GM19328 (cell line): ENCODE data around the gene TUT7.
"Not testable (repeated sequence)": the region's sequence is repeated elsewhere in the genome, so short reads cannot be mapped to it uniquely, and the experiment has no call there.

Source experiments
- ATAC-seq: cut with Tn5 transposase; IDR thresholded peaks from one replicate; pipeline ENCODE4 v1.9.1; 2021; ENCODE audit warnings: mild to moderate bottlenecking, moderate library complexity; ENCODE audit not compliant: unreplicated experiment

TUT7 gene

DNA sequence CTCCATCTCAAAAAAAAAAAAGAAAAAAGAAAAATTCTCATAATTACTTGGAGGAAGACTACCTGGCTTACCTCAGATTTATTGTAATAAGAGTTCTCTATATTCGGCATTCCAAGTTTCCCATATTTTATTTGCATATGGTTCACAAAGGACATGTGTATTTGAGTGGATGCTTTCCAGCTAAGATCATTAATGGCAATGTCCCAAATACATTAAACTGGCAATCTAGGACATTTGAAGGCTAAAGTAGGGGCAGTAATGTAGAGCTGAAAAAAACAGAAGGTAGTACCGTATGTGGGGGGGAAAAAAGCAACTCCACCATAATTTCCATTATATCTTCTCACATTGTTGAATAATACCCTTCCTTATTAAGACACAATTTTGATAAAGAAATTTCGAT, 4.9 kb downstream of the TUT7 start:
- no peak for ATAC-seq

DNA sequence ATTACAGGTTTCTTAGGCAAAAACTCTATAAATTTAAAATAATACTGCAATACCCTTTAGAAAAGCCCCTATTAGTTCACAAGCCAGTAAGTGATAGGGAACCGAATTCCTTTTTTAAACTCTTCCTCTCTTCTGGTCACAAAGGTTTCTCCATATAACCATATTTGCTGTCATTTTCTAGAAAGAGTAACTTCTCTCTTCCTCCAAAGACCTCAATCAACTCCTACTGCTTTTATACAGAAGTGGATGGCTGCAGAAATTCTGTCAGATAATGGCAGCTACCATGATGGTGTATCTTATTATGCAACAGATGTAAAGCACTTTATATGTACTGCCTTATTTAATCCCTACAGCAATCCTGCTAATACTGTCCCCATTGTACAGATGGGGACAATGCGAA, 6.2 kb downstream of the TUT7 start:
- no peak for ATAC-seq

DNA sequence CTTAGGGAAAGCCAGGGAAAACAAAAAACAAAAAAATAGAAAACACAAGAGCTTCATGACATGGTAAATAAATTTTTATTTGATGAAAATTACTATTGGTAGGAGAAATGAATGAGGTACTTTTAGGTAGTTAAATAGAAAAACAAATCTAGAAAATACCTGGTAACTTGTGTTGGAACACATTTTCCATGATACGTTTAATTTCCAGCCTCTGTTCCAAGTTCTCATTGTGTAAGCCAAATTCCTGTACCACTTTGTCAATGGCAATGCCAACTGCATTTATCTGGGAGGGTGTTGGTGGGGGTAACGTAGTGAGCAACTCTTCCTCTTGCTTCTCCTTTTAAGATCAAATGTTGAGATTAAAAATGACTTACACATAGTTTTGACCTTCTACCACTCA, 9.4 kb downstream of the TUT7 start:
- no peak for ATAC-seq

DNA sequence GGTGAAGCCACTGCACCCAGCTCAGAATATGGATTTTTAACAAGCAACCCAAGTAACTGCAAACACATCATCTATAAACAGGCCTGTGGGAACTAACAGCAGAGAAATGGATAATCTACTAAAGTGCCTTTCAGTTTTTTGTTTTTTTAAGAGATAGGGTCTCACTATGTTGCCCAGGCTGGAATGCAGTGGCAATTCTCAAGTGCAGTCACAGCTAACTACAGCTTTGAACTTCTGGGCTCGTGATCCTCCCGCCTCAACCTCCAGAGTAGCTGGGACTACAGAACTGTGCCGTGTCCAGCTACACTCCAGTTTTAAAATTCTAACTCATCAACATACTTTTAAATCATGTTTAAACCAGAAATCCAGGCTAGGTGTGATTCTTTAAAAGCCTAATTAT, 11.9 kb downstream of the TUT7 start:
- ATAC-seq: no peak

DNA sequence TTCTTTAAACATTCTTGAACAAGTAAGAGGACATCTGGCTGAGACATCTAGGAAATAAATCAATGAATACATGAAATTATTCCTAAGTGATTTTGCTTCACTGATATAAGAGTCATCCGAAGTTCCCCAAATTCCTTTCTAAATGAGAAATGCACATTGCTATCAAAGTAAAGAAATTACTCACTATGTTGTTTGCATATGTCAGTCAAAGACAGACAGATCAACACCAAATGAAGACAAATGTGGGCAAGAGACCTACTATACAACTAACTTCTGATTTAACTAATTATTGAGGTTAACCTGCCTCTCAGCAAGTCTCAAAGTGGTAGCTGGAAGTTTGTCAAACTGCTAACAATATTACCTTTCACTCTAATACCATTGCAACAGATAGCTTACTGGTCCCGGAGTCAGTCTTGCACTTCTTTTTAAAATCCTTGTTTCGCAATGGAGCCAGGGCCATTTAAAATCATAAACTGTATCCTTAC, 13.2 kb downstream of the TUT7 start:
- no peak for ATAC-seq

DNA sequence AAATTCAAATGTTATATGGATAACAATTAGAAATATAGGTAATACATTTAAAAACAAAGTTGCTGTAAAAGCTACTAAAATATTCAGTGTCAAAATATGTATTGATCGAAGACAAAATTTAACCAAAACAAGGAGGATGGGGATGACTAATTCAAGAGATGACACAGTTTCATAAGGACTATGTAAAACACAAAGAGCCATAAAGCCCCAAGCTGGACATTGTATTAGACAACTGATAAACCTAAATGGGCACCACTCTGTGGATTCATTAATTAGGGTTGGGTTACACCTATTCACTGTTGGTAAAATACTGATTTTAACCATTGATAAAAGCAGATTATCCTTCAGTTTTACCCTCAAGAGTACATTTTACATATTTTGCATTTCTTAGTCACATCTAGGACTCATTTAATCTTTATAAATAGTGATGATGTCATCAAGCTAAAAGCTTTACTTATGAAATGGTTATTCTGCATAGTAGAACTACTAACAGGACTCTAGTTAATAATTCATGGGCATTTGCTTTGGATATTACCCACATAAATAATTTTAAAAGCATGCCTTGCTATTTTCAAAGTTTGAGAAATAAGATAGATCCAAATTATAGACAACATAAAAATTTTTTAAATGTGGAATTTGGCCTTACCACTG, 13.7 kb downstream of the TUT7 start:
- no peak for ATAC-seq

DNA sequence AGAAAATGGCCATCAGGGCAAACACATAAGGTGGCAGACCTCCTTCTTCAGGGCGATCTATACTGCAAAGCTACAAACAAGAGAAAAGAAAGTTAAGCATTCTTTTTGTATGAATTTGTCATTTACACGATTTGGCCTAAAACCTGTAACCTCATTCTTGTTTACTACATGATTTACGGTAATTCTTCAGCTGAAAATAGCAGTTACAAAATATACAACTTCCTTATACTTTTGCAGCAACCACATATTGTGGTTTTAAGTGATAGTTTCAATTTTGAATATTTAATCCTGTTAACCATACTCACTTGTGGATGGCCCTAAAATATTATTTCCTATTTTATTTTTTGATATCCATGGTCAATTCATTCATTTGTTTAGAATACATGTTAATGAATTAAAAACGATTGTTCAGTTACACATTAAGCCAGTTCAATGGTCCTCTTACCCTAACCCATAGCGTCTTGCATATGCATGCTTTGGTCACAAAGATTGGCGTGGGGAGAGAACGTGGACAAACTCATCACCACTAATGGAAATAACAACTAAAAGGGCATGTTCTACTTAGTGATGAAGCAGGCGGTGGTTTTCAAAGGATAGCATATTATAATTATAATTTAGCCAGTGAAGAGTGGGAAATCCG, 16.6 kb downstream of the TUT7 start:
- ATAC-seq: no peak

DNA sequence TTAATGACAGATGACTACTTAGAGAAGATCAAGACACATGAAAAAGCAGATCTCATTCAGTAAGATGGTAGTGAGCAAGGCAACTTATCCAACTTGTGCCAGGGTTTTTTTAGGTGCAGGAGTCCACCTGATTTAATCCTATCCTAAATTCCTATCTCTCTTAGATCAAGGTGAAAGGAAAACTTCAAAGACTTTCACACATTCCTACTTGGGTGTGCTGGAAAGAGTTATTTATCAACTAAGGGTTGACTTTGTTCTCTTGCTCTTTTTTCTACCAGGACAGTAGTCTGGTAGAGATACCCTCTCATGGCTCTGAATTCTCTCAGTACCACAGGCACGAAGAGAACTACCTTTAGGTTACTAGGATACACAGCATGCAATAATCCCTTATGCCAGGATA, 18.2 kb downstream of the TUT7 start:
- no peak for ATAC-seq

DNA sequence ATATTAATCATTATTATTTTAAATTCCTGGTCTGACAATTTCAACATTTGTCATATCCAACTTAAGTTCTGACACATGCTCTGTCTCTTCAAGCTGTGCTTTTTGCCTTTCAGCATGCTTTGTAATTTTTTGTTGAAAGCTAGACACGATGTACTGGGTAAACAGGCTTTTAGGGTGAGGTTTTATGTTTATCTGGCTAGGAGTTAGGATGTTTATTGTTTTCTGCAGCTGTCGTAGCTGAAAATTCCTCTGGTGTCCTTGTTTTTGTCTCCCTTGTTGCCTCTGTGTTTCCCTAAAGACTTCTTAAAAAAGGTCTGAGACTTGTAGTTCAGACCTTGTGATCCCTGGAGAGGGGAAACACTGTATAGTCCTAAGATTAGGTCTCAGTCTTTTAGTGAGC, 20.6 kb downstream of the TUT7 start:
- ATAC-seq: no peak

DNA sequence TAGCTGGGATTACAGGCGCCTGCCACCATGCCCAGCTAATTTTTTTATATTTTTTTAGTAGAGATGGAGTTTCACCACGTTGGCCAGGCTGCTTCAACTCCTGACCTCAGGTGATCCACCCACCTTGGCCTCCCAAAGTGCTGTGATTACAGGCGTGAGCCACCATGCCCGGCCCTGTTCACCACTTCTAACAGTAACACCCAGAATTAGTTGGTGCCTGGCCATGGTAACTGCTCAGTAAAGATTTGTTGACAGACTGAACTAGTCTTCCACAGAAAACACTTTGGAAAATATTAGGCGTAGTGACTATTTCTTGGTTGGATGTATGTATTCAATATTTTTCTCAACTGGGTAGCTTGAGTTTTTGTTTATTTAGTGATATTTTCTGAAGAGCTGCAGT, 24.0 kb downstream of the TUT7 start:
- no peak for ATAC-seq

DNA sequence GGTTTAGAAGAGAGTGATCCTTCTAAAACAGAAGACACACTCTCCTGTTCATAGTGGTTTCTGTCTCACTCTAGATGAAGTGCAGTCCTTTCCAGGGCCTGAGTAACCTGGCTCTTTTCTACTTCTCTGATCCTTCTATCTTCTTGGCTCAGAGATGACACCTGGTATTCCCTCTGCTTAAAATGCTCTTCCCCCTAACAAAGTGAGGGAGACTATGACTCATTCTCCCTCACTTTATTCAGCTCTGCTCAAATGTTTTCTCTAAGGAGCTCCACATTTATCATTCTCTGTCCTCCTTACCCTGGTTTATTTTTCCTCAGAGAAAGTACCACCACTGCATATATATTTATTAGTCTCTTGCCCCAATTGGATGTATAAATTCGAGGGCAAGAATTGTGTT, 24.6 kb downstream of the TUT7 start:
- ATAC-seq: no peak

DNA sequence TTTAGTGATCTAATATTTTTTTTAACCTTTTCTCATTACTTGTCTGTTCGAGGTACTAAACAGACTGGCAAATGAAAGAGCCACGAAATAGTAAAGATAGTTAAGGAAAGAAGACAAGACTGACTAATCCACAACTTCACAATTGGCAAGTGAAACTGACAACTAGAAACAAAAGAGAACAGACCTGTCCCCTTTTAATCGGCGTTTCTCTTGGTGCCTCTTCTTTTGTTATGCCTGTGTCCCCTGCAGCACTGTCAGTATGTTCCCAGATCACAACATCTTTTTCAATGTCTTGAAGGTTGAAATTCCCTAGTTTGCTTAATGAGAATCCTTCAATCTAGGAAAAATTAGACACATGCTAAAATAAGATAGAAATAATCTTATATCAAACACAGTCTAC, 26.1 kb downstream of the TUT7 start:
- no peak for ATAC-seq

DNA sequence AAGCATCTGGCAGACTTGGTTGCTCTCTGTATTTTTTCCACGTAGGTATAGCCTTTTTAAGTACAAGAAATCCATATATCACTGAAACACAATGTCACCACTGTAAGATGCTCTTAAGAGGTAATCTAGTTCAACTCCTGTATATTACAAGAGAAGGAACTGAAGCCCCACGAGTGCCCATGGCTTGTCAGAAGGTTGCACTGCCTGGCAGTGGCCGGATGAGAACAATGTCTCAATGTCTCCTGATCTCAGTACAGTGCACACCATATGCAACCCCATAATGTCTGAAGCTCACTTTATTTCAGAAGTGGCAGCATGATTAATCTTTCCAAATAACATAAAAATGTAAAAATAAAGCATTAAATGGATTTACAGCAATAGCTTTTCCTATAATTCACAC, 27.7 kb downstream of the TUT7 start:
- no peak for ATAC-seq

DNA sequence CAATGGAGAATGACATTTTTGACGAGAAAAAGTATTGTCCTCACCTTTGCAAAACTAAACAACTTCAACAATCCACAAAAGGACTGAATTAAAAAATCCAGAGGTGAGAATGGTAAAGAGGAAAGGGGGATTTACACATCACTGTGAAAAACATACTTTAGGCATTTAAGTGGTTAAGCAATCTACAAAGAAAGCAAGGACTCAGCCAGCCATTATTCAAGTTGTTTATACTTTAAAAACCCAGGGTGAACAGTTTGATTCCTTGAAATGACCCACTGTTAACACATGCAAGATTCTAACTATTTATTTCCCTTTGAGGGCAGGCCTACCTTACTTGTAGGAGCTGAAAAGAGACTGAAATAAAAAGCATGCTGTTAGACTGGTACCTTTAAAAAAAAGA, 29.3 kb downstream of the TUT7 start:
- ATAC-seq: no peak

DNA sequence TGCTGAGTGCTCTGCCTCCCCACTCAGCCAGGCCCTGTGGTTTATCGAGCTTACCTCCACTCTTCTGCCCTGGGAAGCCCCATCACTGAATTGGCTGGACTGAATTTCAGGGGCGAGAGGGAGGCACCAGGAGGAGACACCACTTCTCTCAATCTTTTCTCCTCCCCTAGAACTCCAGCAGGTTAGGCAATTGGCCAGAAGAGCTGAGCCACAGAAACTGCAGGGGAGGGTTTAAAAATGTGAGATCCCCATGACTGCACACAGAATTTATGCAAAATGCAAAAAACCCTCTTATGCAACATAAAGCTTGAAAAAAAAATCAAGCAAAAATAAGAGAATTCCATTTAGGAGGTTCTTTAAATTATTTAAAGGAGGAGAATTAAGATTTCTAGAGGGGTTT, 29.9 kb downstream of the TUT7 start:
- ATAC-seq: no peak

DNA sequence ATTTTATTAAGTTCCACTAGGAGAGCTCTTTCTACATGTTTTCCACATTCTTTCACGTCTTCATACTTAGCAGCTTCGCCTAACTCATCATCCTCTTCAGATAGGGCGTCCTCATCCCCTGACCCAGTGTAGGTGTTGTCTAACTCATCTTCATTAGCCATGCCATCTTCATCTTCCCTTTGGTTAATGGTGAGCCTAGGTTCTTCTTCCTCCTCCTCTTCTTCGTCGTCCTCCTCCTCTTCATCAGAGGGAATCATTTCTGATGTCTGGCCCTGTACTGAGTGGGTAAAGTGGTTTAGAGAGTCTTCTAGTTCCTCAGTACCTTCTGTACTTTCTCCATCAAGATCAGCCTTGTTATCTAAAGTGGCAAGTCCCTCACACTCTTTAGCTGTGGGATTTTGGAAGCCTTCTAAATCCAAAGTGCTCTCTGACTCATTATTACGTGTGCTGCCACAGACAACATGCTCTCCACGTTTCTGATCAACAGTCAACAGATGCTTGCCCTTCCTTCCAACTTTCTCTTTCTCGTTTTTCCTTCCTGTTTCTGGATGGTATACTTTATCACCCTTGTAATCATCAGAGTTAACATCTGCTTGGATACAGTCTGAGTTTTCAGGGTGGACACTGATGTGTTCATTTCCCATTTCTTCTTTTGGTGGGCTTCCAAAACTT, 31.1 kb downstream of the TUT7 start:
- ATAC-seq: no peak

DNA sequence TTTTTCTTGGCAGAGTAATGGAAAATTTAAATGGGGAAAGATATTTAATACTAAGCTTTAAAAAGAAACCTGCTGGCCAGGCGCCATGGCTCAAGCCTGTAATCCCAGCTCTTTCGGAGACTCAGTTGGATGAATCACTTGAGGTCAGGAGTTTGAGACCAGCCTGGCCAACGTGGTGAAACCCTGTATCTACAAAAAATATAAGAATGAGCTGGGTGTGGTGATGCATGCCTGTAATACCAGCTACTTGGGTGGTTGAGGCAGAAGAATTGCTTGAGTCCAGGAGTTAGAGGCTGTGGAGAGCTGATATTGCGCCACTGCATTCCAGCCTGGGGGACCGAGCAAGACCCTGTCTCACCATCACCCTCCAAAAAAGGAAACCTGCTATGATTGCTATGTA, 32.8 kb downstream of the TUT7 start:
- no peak for ATAC-seq

DNA sequence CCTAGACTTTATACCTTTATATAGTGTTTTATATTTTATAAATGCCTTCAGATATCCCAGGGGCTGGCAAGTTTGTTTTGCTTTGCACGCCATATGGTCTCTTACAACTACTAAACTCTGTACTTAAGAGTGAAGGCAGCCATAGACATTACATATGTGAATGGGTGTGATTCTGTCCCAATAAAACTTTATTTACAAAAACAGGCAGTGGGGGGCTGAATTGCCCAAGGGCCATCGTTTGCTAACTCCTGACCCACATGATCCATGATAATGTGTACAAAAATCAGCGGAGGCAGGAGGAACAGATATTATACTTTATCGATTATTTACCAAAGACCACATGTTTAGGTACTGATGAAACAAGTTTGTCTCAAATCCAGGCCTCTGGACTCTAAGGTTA, 36.0 kb downstream of the TUT7 start:
- ATAC-seq: no peak

DNA sequence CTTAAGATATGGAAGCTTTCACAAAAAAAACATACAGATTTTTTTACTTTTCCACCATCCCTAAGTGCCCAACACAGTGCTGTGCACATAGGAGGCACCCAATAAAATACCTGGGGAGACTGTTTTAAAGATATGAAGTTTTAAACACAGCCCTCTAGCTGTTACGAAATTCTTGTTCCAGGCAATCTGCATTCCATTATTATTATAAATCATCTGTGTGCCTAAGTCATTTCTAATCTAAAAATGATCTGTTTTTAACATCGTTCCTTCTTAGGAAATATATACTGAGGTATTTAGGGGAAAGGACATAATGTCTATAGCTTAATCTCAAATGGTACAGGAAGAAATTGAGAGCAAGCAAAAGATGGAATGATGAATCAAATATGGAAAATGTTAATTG, 39.1 kb downstream of the TUT7 start:
- ATAC-seq: no peak

DNA sequence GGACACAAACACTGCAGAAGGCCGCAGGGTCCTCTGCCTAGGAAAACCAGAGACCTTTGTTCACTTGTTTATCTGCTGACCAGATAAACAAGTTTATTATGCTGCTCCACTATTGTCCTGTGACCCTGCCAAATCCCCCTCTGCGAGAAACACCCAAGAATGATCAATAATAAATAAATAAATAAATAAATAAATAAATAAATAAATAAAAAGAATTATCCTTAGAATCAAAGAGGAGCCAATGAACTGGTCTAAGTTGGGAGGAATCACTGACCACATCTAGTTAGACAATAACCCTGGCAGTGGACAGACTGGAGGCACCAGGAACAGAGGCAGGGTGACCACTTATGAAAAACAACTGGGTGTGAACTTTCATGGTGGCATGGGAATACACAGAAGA, 41.3 kb downstream of the TUT7 start:
- ATAC-seq: not testable (repeated sequence)

DNA sequence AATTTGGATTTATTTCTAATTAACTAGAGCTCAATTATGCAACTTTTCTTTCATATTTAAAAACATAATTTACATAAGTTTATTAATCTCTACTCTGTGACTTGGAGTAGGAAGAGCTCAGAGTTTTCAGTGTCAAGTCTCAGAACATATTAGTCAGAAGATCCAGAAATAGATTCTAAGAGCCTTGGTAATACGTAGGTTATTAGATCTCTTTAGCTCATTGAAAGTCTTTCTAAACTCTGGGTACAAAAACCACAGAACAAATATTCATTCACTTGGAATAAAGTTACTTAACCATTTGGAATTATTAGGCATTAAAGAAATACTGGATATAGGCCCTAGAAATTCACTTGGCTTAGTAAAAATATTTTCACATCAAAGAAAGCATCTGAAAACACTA, 45.5 kb downstream of the TUT7 start:
- no peak for ATAC-seq

DNA sequence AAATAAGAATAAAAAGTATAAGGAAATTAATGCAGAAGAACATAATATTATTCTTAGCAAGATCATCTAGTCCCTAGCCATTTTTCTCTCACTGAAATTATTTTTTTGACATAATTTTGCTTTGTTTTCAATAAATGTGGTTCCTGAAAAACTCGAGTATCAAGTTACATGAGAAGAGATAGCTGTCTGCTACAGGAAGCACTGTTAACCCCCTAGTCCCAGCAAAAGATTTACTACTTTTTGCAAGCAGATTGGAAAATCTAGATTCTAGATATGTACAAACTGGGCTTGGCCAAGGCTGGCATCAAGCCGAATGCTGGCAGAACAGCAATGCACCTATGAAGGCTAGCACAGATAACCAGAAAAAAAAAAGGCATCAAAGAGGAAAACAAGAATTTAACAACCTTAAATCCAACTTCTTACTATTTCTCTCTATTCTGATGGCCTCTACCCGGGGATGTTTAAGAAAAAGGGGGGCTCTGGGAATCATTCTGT, 49.9 kb downstream of the TUT7 start:
- ATAC-seq: no peak
